Ovary (tissue), 9 donors: ENCODE measurements around the gene SCAF4. TPM values are rescaled to one million over a fixed set of nuclear protein-coding genes. Genes with fewer than 3 reads are reported as not detected.

Experiments used
- DNase-seq, 5 donors: peaks; one replicate each; pipeline ENCODE4 v3.0.0-alpha.2; 2019 to 2020
- H3K27ac ChIP-seq, 2 donors: fragments of 200-600 bp; one replicate each; pipeline versions ENCODE4 v1.5.1 to v1.8.0; 2019 to 2022
- H3K27me3 ChIP-seq: fragments of 200-600 bp; one replicate; pipeline ENCODE4 v1.8.0; 2022
- H3K36me3 ChIP-seq: fragments of 200-600 bp; sonication (generic); one replicate; pipeline ENCODE4 v1.5.1; 2019
- H3K4me1 ChIP-seq: one replicate; pipeline ENCODE4 v1.8.1; 2013; ENCODE audit warnings: mild to moderate bottlenecking, moderate library complexity; ENCODE audit not compliant: insufficient read depth
- H3K4me3 ChIP-seq: fragments of 200-600 bp; sonication (generic); one replicate; pipeline ENCODE4 v1.5.1; 2017
- H3K9me3 ChIP-seq, 2 donors: fragments of 200-600 bp in 1 of 2; sonication (generic) in 1 of 2; one replicate each; pipeline versions ENCODE4 v1.5.1 to v1.8.1; 2013 to 2019; ENCODE audit warnings: mild to moderate bottlenecking in 1 of 2, moderate library complexity in 1 of 2
- CTCF ChIP-seq, 3 donors: fragments of 450-650 bp in 2 of 3; fragments of 200-600 bp in 1 of 3; IDR thresholded peaks; one replicate each; pipeline versions ENCODE4 v1.5.1 to v1.8.0; 2016 to 2022; ENCODE audit warnings: antibody characterized with exemption in 3 of 3, mild to moderate bottlenecking in 1 of 3
- EP300 ChIP-seq: sonication (generic); formaldehyde crosslinking; IDR thresholded peaks from one replicate; pipeline ENCODE4 v1.6.1; 2017; ENCODE audit warnings: antibody characterized with exemption
- POLR2A ChIP-seq: fragments of 450-650 bp; IDR thresholded peaks from one replicate; pipeline ENCODE4 v1.6.1; 2017; ENCODE audit warnings: antibody characterized with exemption, mild to moderate bottlenecking, moderate library complexity
- WGBS, 3 donors: extraction: QIAGEN DNeasy Blood & Tissue Kit in 1 of 3; methylation state at CpG; one replicate each; pipeline versions ENCODE4 v1.1.5 to v1.1.7; 2013 to 2017; 5-methylcytosine and 5-hydroxymethylcytosine counted together
- intact Hi-C, 4 donors: fragments of 100-400 bp; cut with DNase I; formaldehyde crosslinking; loops; one replicate each; pipeline versions ENCODE4 v1.11.0 to v1.15.1; 2022 to 2023
- polyA plus RNA-seq, 2 donors: library from polyadenylated mRNA; stranded (reverse); fragments of 200-250 nt in 1 of 2; fragments of 350-450 nt in 1 of 2; fragmentation: Illumina TruSeq in 1 of 2; extraction: RNeasy Lipid Tissue Mini Kit (QIAGEN cat#74804) in 1 of 2; gene quantifications; one replicate each; pipeline ENCODE4 v1.2.3, GENCODE V29; 2013 to 2014
- total RNA-seq, 7 donors: library from RNA; depleted of rRNA in 2 of 7; stranded (reverse); fragments of >200 nt in 2 of 7; fragmentation: NEBNext Ultra II Directional in 3 of 7; extraction: Animal tissue kit (Norgen Biotek cat#: 25700) in 3 of 7; gene quantifications; one replicate each; pipeline versions ENCODE4 v1.1.0 to v1.2.4, GENCODE V29; 2016 to 2023
- donor health status: DM: no; HTN: no; CAD: no; lungs with moderate emphysema.
- donor health status: DM: no; HTN: no; CAD: no.
- donor health status: Bipolar disorder and iron deficiency.
- donor health status: DM: yes; HTN: yes; CAD: no.
- donor health status: DM: no; HTN: no; CAD: no.
- donor health status: DM: yes; HTN: yes; CAD: no.

Gene SCAF4
- total and polyA plus RNA-seq, 9 donors = 12.2 to 41.7 (median 28.4) TPM

GRCh38 chr21:31710586-31710985, 21.3 kb downstream of the SCAF4 start:
- TF ChIP-seq CTCF (IDR thresholded peaks at IDR 0.05) (no peak), POLR2A (no peak), EP300 (no peak)
- H3K27ac ChIP-seq = no peak overlapping the region
- H3K27me3 ChIP-seq = no peaks in the 10 kb centered on the region
- H3K9me3 ChIP-seq = no peaks in the 10 kb centered on the region
- H3K4me3 ChIP-seq = no peak overlapping the region
- intact Hi-C loops = no loop called here
- no peaks in the 10 kb centered on the region for H3K36me3 ChIP-seq
- peaks cover 5% of the 10 kb centered on the region for H3K4me1 ChIP-seq
- DNase-seq = no peak
- WGBS, 3 donors = 36 to 57% (median 41%) methylated on average over 1 of the region's 1 CpG

- H3K4me1 ChIP-seq = peaks cover 3% of the 10 kb centered on the region
These were observed 23.4 kb downstream of the SCAF4 start for GRCh38 chr21:31708541-31708940.

DNA sequence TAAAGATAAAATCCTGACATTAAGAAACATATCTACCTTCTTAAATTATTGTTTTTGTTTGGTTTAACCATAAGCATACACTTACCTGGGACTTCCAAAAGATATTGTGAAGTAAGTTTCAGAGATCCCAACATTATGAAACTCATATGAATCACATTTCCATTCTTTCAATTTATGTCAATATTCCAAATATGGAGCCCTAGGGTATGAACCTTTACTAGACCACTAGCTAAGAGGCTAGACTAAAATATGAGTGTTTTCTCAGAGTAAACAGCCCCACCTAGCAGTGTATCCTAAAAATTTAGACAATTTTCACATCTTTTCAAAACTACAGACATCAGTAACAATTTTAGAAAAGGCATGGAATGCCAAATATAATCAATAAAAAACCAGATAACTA, 24.4 kb downstream of the SCAF4 start:
- no peaks in the 10 kb centered on the region for H3K9me3 ChIP-seq
- no peak overlapping the region for H3K4me3 ChIP-seq
- peaks cover 3% of the 10 kb centered on the region for H3K4me1 ChIP-seq
- no peak overlapping the region for H3K27ac ChIP-seq
- H3K36me3 ChIP-seq = no peaks in the 10 kb centered on the region
- intact Hi-C loops = no loop called here
- TF ChIP-seq CTCF (IDR thresholded peaks at IDR 0.05) (no peak), POLR2A (no peak), EP300 (no peak)
- no peak for DNase-seq
- no peaks in the 10 kb centered on the region for H3K27me3 ChIP-seq

More at GRCh38 chr21:31708541-31708940, 23.4 kb downstream of the SCAF4 start:
- Histone ChIP-seq H3K4me3 (no peak overlapping the region), H3K9me3 (no peaks in the 10 kb centered on the region), H3K27ac (no peak overlapping the region), H3K27me3 (no peaks in the 10 kb centered on the region), H3K36me3 (no peaks in the 10 kb centered on the region)
- 37 to 78% (median 67%) methylated on average over 1 of the region's 1 CpG for WGBS, 3 donors
- TF ChIP-seq POLR2A (no peak), EP300 (no peak), CTCF (IDR thresholded peaks at IDR 0.05) (no peak)
- no peak for DNase-seq
- intact Hi-C loops = no loop called here

DNA sequence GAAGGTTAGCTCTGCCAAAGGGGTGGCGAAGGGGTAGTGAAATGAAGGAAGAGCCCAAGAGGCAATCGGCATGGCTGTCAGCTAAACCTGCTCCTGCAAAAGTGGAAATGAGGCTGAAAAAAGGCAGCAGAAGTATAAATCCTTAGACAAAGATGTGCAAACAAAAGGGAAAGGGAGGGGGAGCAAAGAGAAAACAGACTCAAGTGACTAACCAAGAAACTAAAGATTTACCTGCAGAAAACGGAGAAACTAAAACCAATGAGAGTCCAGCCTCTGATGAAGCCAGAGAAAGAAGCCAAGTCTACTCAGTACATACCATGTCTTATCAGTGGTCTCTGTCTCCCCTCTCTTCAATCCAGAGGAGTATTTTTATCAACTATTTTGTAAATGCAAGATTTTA, 25.4 kb downstream of the SCAF4 start:
- Histone ChIP-seq H3K9me3 (no peaks in the 10 kb centered on the region), H3K4me1 (peaks cover 3% of the 10 kb centered on the region), H3K27ac (no peak overlapping the region), H3K27me3 (no peaks in the 10 kb centered on the region), H3K36me3 (no peaks in the 10 kb centered on the region), H3K4me3 (no peak overlapping the region)
- TF ChIP-seq POLR2A = no peak
- TF ChIP-seq CTCF (IDR thresholded peaks at IDR 0.05) = no peak
- no peak for DNase-seq
- 85 to 94% (median 87%) methylated on average over 3 of the region's 3 CpGs for WGBS, 3 donors
- intact Hi-C loops = no loop called here

DNA sequence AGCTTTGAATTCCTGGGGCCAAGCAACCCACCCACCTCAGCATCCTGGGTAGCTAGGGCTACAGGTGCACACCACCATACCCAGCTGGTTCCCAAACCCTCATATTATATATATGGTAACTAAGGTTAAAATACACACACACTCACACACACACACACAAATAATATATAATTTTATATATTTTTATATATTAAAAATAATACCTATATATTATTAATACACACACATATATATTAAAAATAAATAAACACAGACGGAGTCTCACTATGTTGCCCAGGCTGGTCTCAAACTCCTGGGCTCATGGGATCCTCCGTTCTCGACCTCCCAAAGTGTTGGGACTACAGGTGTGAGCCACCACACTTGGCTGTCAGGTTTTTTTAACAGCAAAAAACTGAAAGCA, 31.9 kb downstream of the SCAF4 start:
- 94 to 98% (median 96%) methylated on average over 3 of the region's 3 CpGs for WGBS, 3 donors
- no peak for TF ChIP-seq CTCF (IDR thresholded peaks at IDR 0.05)
- TF ChIP-seq POLR2A = no peak
- no peak for TF ChIP-seq EP300
- no peak overlapping the region for H3K4me3 ChIP-seq
- DNase-seq = no peak
- no peaks in the 10 kb centered on the region for H3K9me3 ChIP-seq
- intact Hi-C loops = no loop called here
- no peaks in the 10 kb centered on the region for H3K4me1 ChIP-seq
- no peaks in the 10 kb centered on the region for H3K27me3 ChIP-seq
- no peaks in the 10 kb centered on the region for H3K36me3 ChIP-seq
- H3K27ac ChIP-seq = no peak overlapping the region
